NCI-H748 treated with DMSO at 0.1 percent for 48 hours (cell line): ENCODE measurements around the gene PCOLCE2.

Source experiments
- DNase-seq: peaks from one replicate; lab custom pipeline; 2025; lab: John Stamatoyannopoulos, UW

PCOLCE2 gene

GRCh38 chr3:142808103-142808917 lies 80.6 kb downstream of the PCOLCE2 start:
- no peak for DNase-seq

GRCh38 chr3:142802891-142803290 lies 86.0 kb downstream of the PCOLCE2 start:
- no peak for DNase-seq

- DNase-seq: no peak
Observed at GRCh38 chr3:142801746-142802145, 87.1 kb downstream of the PCOLCE2 start.

- DNase-seq: no peak
Observed at GRCh38 chr3:142796823-142797222, 92.1 kb downstream of the PCOLCE2 start.

DNA sequence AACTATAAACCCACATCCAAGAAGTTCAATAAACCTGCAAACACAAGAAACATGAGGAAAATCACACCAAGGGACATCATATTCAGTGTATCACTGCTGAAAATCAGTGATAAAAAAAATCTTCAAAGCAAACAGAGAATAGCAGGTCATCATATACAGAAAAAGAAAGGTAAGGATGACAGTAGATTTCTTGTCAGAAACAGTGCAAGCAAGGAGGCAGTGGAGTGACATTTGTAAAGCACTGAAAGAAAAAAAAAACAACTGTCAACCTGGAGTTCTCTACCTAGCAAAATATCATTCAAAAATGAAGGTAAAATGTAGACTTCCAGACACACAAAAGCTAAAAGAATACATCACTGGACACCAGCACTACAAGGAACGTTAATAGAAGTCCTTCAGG lies 93.6 kb downstream of the PCOLCE2 start:
- no peak for DNase-seq

- no peak for DNase-seq
Observed at GRCh38 chr3:142794508-142794907, 94.4 kb downstream of the PCOLCE2 start.

GRCh38 chr3:142787719-142788118 lies 101.2 kb downstream of the PCOLCE2 start:
- DNase-seq: no peak

- no peak for DNase-seq
Observed at GRCh38 chr3:142785996-142786395, 102.9 kb downstream of the PCOLCE2 start.

- no peak for DNase-seq
Observed at GRCh38 chr3:142784228-142784627, 104.7 kb downstream of the PCOLCE2 start.

- no peak for DNase-seq
Observed at GRCh38 chr3:142782616-142783015, 106.3 kb downstream of the PCOLCE2 start.

- no peak for DNase-seq
Observed at GRCh38 chr3:142779591-142779990, 109.3 kb downstream of the PCOLCE2 start.

DNA sequence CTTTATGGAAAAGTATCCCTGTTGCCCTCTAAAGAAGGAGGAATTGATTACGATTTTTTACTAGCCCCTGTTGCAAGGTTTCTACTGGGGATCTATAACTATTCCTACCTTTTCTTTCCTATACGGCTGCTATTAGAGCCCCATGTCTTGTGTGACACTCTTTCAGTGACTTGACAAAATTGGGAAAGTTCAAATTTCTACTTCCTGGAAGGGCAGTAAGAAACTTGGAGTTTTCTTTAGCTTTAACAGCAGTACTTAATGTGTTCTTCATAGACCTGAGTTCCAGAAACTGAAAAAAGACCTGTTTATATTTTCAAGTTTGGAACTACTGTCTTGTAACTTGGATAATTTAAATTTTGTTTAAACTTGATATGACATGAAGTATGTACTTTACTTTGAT lies 110.3 kb downstream of the PCOLCE2 start:
- no peak for DNase-seq

DNA sequence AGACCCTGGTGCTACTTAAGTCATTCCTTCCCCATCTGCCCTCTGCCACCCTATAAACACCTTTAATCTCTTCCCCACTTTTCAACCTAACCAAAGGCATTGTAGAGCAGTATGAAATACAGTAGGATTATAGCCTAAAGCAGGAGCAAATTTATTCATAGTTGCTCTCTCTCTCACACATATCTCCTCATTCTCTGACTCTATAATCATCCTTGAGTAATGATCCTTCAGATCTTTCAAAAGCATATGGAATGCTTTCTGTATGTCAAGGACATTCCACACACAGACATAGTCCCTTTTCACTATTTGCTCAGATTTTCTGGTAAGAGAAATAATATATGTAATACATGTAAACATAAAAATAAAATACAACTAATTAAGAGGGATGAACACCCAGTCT lies 111.0 kb downstream of the PCOLCE2 start:
- no peak for DNase-seq

DNA sequence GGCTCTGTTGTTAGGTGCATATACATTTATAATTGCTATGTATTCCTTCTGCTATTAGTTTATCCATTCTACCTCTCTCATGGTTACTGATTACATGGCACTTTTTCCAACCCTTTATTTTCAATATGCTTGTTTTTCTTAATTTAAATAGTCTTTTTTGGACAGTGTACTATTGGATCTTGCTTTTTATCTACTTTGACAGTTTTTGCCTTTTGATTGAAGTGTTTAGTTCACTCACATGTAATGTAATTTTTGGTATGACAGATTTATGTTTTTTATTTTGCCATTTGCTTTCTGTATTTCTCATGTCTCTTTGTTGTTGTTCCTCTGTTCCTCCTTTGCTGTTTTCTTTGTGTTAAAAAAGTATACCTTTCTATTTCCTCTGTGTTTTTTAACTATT lies 120.5 kb downstream of the PCOLCE2 start:
- no peak for DNase-seq
